ENCODE results near the gene UTP4. TPM values are rescaled to one million over a fixed set of nuclear protein-coding genes. Genes with fewer than 3 reads are reported as not detected.

Gene UTP4
- total RNA-seq, 2 experiments from 2014 or later, result 56.3 to 59.7 TPM

GRCh38 chr16:69197573-69197972, 65.1 kb downstream of the UTP4 start:
- ChIA-PET POLR2A (no interaction called here), CTCF (no interaction called here)
- Mint-ChIP-seq H3K9me3 (ENCODE audit: insufficient read depth) (no peaks in the 10 kb centered on the region), H3K27ac (no peak overlapping the region), H3K27me3 (ENCODE audit: low read depth) (no peaks in the 10 kb centered on the region), H3K36me3 (ENCODE audit: low read depth) (peaks cover 5% of the 10 kb centered on the region), H3K4me3 (no peak overlapping the region), H3K4me1 (ENCODE audit: low read depth) (no peaks in the 10 kb centered on the region)
- DNase-seq (no peak), ATAC-seq (no peak)

- Mint-ChIP-seq H3K27me3 (ENCODE audit: low read depth) (no peaks in the 10 kb centered on the region), H3K27ac (no peak overlapping the region), H3K4me3 (no peak overlapping the region), H3K4me1 (ENCODE audit: low read depth) (peaks cover under 1% of the 10 kb centered on the region), H3K36me3 (ENCODE audit: low read depth) (peaks cover 2% of the 10 kb centered on the region), H3K9me3 (ENCODE audit: insufficient read depth) (no peaks in the 10 kb centered on the region)
- ChIA-PET POLR2A (no interaction called here), CTCF (interaction anchor here (0.7 kb wide), 1 partner anchor 87 kb away, joined by 3 read pairs; no protein-coding TSS in a partner anchor)
- ATAC-seq (no peak), DNase-seq (no peak)
These were observed 66.9 kb downstream of the UTP4 start for GRCh38 chr16:69199382-69199781.

- CTCF ChIA-PET, result no interaction called here
- peaks cover 9% of the 10 kb centered on the region for H3K4me1 Mint-ChIP-seq (ENCODE audit: low read depth)
- POLR2A ChIA-PET, result no interaction called here
- no peak overlapping the region for H3K4me3 Mint-ChIP-seq
- ATAC-seq, result no peak
- peaks cover 2% of the 10 kb centered on the region for H3K36me3 Mint-ChIP-seq (ENCODE audit: low read depth)
- no peak for DNase-seq
- H3K27me3 Mint-ChIP-seq (ENCODE audit: low read depth), result no peaks in the 10 kb centered on the region
- H3K9me3 Mint-ChIP-seq (ENCODE audit: insufficient read depth), result no peaks in the 10 kb centered on the region
- no peak overlapping the region for H3K27ac Mint-ChIP-seq
These were observed 68.8 kb downstream of the UTP4 start for GRCh38 chr16:69201291-69201690.

- ATAC-seq, result no peak
- Mint-ChIP-seq H3K27ac (no peak overlapping the region), H3K4me1 (ENCODE audit: low read depth) (peaks cover 9% of the 10 kb centered on the region), H3K4me3 (no peak overlapping the region), H3K27me3 (ENCODE audit: low read depth) (no peaks in the 10 kb centered on the region), H3K9me3 (ENCODE audit: insufficient read depth) (no peaks in the 10 kb centered on the region), H3K36me3 (ENCODE audit: low read depth) (peaks cover 2% of the 10 kb centered on the region)
- DNase-seq, result no peak
- ChIA-PET POLR2A (no interaction called here), CTCF (no interaction called here)
These were observed 69.3 kb downstream of the UTP4 start for GRCh38 chr16:69201787-69202186.

GRCh38 chr16:69204172-69204571, 71.7 kb downstream of the UTP4 start:
- DNase-seq (no peak), ATAC-seq (no peak)
- POLR2A ChIA-PET, result no interaction called here
- H3K27ac Mint-ChIP-seq, result no peak overlapping the region
- no peak overlapping the region for H3K4me3 Mint-ChIP-seq
- H3K27me3 Mint-ChIP-seq (ENCODE audit: low read depth), result no peaks in the 10 kb centered on the region
- CTCF ChIA-PET, result no interaction called here
- H3K9me3 Mint-ChIP-seq (ENCODE audit: insufficient read depth), result no peaks in the 10 kb centered on the region
- H3K4me1 Mint-ChIP-seq (ENCODE audit: low read depth), result peaks cover 9% of the 10 kb centered on the region
- no peaks in the 10 kb centered on the region for H3K36me3 Mint-ChIP-seq (ENCODE audit: low read depth)

- ChIA-PET POLR2A (no interaction called here), CTCF (interaction anchor here (1.5 kb wide), 1 partner anchor 80 kb away, joined by 3 read pairs; no protein-coding TSS in a partner anchor)
- DNase-seq (no peak), ATAC-seq (no peak)
- H3K27me3 Mint-ChIP-seq (ENCODE audit: low read depth), result no peaks in the 10 kb centered on the region
- H3K36me3 Mint-ChIP-seq (ENCODE audit: low read depth), result no peaks in the 10 kb centered on the region
- no peak overlapping the region for H3K27ac Mint-ChIP-seq
- H3K4me3 Mint-ChIP-seq, result no peak overlapping the region
- H3K9me3 Mint-ChIP-seq (ENCODE audit: insufficient read depth), result no peaks in the 10 kb centered on the region
- H3K4me1 Mint-ChIP-seq (ENCODE audit: low read depth), result peaks cover 5% of the 10 kb centered on the region
These were observed 77.3 kb downstream of the UTP4 start for GRCh38 chr16:69209735-69210134.

- no peak for DNase-seq
- Mint-ChIP-seq H3K4me3 (no peak overlapping the region), H3K27me3 (ENCODE audit: low read depth) (no peaks in the 10 kb centered on the region), H3K36me3 (ENCODE audit: low read depth) (no peaks in the 10 kb centered on the region), H3K4me1 (ENCODE audit: low read depth) (no peaks in the 10 kb centered on the region), H3K27ac (no peak overlapping the region), H3K9me3 (ENCODE audit: insufficient read depth) (no peaks in the 10 kb centered on the region)
- POLR2A ChIA-PET, result no interaction called here
- no peak for ATAC-seq
- CTCF ChIA-PET, result interaction anchor here (0.9 kb wide), 1 partner anchor 11 kb away, joined by 3 read pairs; no protein-coding TSS in a partner anchor
These were observed 85.0 kb downstream of the UTP4 start for GRCh38 chr16:69217433-69217832.

Other genes starting within 250 kb of the UTP4 start
- under 1 TPM; 0.44 to 0.47 TPM for gene HAS3, start 27.0 kb upstream of the UTP4 start, total RNA-seq
- 100 to 1,000 TPM; 132 to 143 TPM for gene CHTF8, start 61 bp upstream of the UTP4 start, total RNA-seq
- gene SNTB2, start 54.5 kb downstream of the UTP4 start, total RNA-seq, result 10 to 100 TPM; 24.3 to 25.5 TPM
- 10 to 100 TPM; 31.4 to 33.7 TPM for gene VPS4A, start 178.7 kb downstream of the UTP4 start, total RNA-seq
- gene PDF, start 197.9 kb downstream of the UTP4 start, total RNA-seq, result 10 to 100 TPM; 15.2 to 16.0 TPM
- gene COG8, start 206.9 kb downstream of the UTP4 start, total RNA-seq, result 10 to 100 TPM; 37.6 to 37.7 TPM
- gene NIP7, start 207.1 kb downstream of the UTP4 start, total RNA-seq, result 10 to 100 TPM; 35.3 to 36.0 TPM
- 1 to 10 TPM; 1.4 to 1.8 TPM for gene TMED6, start 219.1 kb downstream of the UTP4 start, total RNA-seq

Data from activated CD8-positive, alpha-beta T cell treated with anti-CD3 and anti-CD28 coated beads, Interleukin-2, amount 10 ng/mL, durations not matched to agents 7 days and 5 days (primary cell).